Endothelial cell of umbilical vein (primary cell): Measurements from ENCODE around the gene MIGA2. TPM values are rescaled to one million over a fixed set of nuclear protein-coding genes. Genes with fewer than 3 reads are reported as not detected.

Source experiments
- BruUV-seq: library from RNA; stranded (reverse); fragments of 400-500 nt; replicated peaks from 2 replicates; lab custom pipeline; 2021; lab: Mats Ljungman, UMichigan
- CTCF ChIA-PET: fragments of 300-600, 350-600 bp; sonication (Branson Sonifier 250); formaldehyde crosslinking; loops from one replicate; lab custom pipeline; 2021; ENCODE audit warnings: antibody characterized with exemption, inconsistent platforms; lab: Charles Lee
- POLR2A ChIA-PET: fragments of 300-600, 350-600 bp; sonication (Branson Sonifier 250); formaldehyde crosslinking; loops from one replicate; lab custom pipeline; 2021; ENCODE audit warnings: antibody characterized with exemption, inconsistent platforms; lab: Charles Lee
- DNase-seq: peaks from one replicate; pipeline ENCODE4 v3.0.0-alpha.2; 2011; ENCODE audit warnings: low read depth, low spot score
- FAIRE-seq: peaks from 2 replicates; lab custom pipeline; 2011; peaks lifted over from hg19 to GRCh38; lab: Jason Lieb, UNC
- H2AFZ ChIP-seq: 2 replicates; pipeline ENCODE4 v1.6.0; 2012; ENCODE audit warnings: low read depth, low read length, control low read depth, inconsistent platforms
- H3K27ac ChIP-seq: 2 replicates; pipeline ENCODE4 v1.5.1; 2011; ENCODE audit warnings: low read depth, mild to moderate bottlenecking, control low read depth, low read length, moderate library complexity; ENCODE audit not compliant: insufficient read depth
- H3K27me3 ChIP-seq, 2 experiments: 2 replicates each; pipeline versions ENCODE4 v1.6.0 to v1.6.1; 2011; ENCODE audit warnings: low read length in 2 of 2, mixed read lengths in 1 of 2; ENCODE audit not compliant: control insufficient read depth in 2 of 2, insufficient read depth in 2 of 2
- H3K36me3 ChIP-seq, 2 experiments: 2 replicates in 1 of 2; 3 replicates in 1 of 2; pipeline ENCODE4 v1.5.1; 2011; ENCODE audit warnings: low read length in 2 of 2, mild to moderate bottlenecking in 1 of 2, moderate library complexity in 1 of 2; ENCODE audit not compliant: control insufficient read depth in 2 of 2, insufficient read depth in 2 of 2; ENCODE audit errors: extremely low read depth in 1 of 2
- H3K4me1 ChIP-seq: 3 replicates; pipeline ENCODE4 v1.5.1; 2011; ENCODE audit warnings: mild to moderate bottlenecking, low read length; ENCODE audit not compliant: control insufficient read depth, insufficient read depth; ENCODE audit errors: extremely low read depth
- H3K4me2 ChIP-seq: 2 replicates; pipeline ENCODE4 v1.6.1; 2011; ENCODE audit warnings: low read length, control low read depth, mixed read lengths; ENCODE audit not compliant: insufficient read depth
- H3K4me3 ChIP-seq, 3 experiments: fragments of 200-600 bp in 1 of 3; sonication (generic), shearing (Covaris generic) in 1 of 3; replicated peaks in 1 of 3; 2 replicates each; pipeline ENCODE4 v1.5.1; 2011 to 2016; ENCODE audit warnings: control low read depth in 3 of 3, low read length in 3 of 3, mild to moderate bottlenecking in 2 of 3, inconsistent platforms in 1 of 3, low read depth in 1 of 3, moderate library complexity in 1 of 3; ENCODE audit not compliant: insufficient read depth in 1 of 3
- H3K79me2 ChIP-seq: 2 replicates; pipeline ENCODE4 v1.6.0; 2012; ENCODE audit warnings: low read length, inconsistent platforms; ENCODE audit not compliant: control insufficient read depth, insufficient read depth
- H3K9ac ChIP-seq: replicated peaks from 2 replicates; pipeline ENCODE3; 2011; ENCODE audit warnings: low read length, control low read depth; ENCODE audit not compliant: insufficient read depth; ENCODE audit errors: extremely low read depth
- H3K9me1 ChIP-seq: replicated peaks from 3 replicates; pipeline ENCODE4 v1.6.0; 2011; ENCODE audit warnings: mild to moderate bottlenecking, low read length; ENCODE audit not compliant: control insufficient read depth, insufficient read depth; ENCODE audit errors: extremely low read depth
- H3K9me3 ChIP-seq: replicated peaks from 2 replicates; pipeline ENCODE4 v1.5.1; 2012; ENCODE audit warnings: low read length, inconsistent platforms; ENCODE audit not compliant: control insufficient read depth, insufficient read depth
- H4K20me1 ChIP-seq: replicated peaks from 2 replicates; pipeline ENCODE3; 2011; ENCODE audit warnings: mild to moderate bottlenecking, low read length; ENCODE audit not compliant: control insufficient read depth, insufficient read depth; ENCODE audit errors: extremely low read depth
- CTCF ChIP-seq, 2 donors: IDR thresholded peaks; 1 replicate in 1 of 2; 2 replicates in 1 of 2; pipeline ENCODE4 v1.5.1; 2011; ENCODE audit warnings: low read length in 2 of 2, mild to moderate bottlenecking in 2 of 2, moderate library complexity in 2 of 2, control low read depth in 1 of 2, inconsistent platforms in 1 of 2, low read depth in 1 of 2; ENCODE audit not compliant: insufficient read depth in 1 of 2; ENCODE audit errors: extremely low read depth in 1 of 2
- FOS ChIP-seq: IDR thresholded peaks from 2 replicates; pipeline ENCODE4 v1.6.1; 2011; ENCODE audit warnings: mild to moderate bottlenecking, low read length, moderate library complexity, borderline replicate concordance; ENCODE audit not compliant: insufficient read depth
- GATA2 ChIP-seq: IDR thresholded peaks from 2 replicates; pipeline ENCODE4 v1.7.0; 2011; ENCODE audit warnings: low read depth, mild to moderate bottlenecking, moderate library complexity, mixed read lengths, low read length; ENCODE audit not compliant: insufficient read length, insufficient read depth
- MYC ChIP-seq: IDR thresholded peaks from one replicate; pipeline ENCODE4 v1.6.1; 2011; ENCODE audit warnings: mild to moderate bottlenecking, low read depth, low read length
- POLR2AphosphoS5 ChIP-seq: IDR thresholded peaks from 2 replicates; pipeline ENCODE4 v1.6.1; 2012; ENCODE audit warnings: low read depth, mild to moderate bottlenecking, control low read depth, low read length, moderate library complexity; ENCODE audit not compliant: insufficient read depth
- dilution Hi-C: fragments of 300-500 bp; cut with MboI; formaldehyde crosslinking; loops from one replicate; pipeline ENCODE4 v1.15.0; 2019; ENCODE audit warnings: low sequenced_read_pairs; ENCODE audit not compliant: extremely low pct_ligation_motif_present
- intact Hi-C: fragments of 100-400 bp; cut with micrococcal nuclease; formaldehyde crosslinking; loops from one replicate; pipeline ENCODE4 v1.10.0; 2022
- polyA plus RNA-seq, 4 experiments: library from polyadenylated mRNA; depleted of rRNA in 3 of 4; stranded (reverse) in 3 of 4; unstranded in 1 of 4; fragments of >200 nt; gene quantifications; 2 replicates each; pipeline versions ENCODE4 v1.2.1 to v1.2.3, GENCODE V29; 2011 to 2012; ENCODE audit warnings: missing spikeins in 1 of 4
- total RNA-seq: library from RNA; stranded (reverse); gene quantifications from 2 replicates; pipeline ENCODE4 v1.2.3, GENCODE V29; 2021
- TF ChIP-seq, protein P1 (sequence below): IDR thresholded peaks from 2 replicates; pipeline ENCODE4 v1.6.1; 2011; ENCODE audit not compliant: insufficient read depth, insufficient read length

The MIGA2 gene
- total and polyA plus RNA-seq, 2 donors (not counting 3 experiments of a cell fraction or from before 2014, with no cell fraction given) = 27.7 to 28.0 TPM

GRCh38 chr9:129098328-129098727, 61.9 kb downstream of the MIGA2 start:
- H4K20me1 ChIP-seq = no peaks in the 10 kb centered on the region
- no peaks in the 10 kb centered on the region for H3K9me1 ChIP-seq
- no TSS peak for BruUV-seq
- H3K27me3 ChIP-seq = no peaks in the 10 kb centered on the region
- intact Hi-C loops = no loop called here
- H3K9me3 ChIP-seq = no peaks in the 10 kb centered on the region
- no peak overlapping the region for H3K4me3 ChIP-seq
- no peaks in the 10 kb centered on the region for H3K79me2 ChIP-seq
- POLR2A ChIA-PET = interaction anchor here (0.6 kb wide), 1 partner anchor 70 kb away, joined by 5 read pairs; the partner anchor contains the start of gene SH3GLB2
- H3K4me2 ChIP-seq = no peak overlapping the region
- peaks cover 0 to 2% of the 10 kb centered on the region in 2 experiments for H3K36me3 ChIP-seq
- no peak overlapping the region for H2AFZ ChIP-seq
- FAIRE-seq = no peak
- H3K9ac ChIP-seq = no peak overlapping the region
- CTCF ChIA-PET = interaction anchor here (0.6 kb wide), 1 partner anchor 382 kb away, joined by 3 read pairs; no protein-coding TSS in a partner anchor
- H3K27ac ChIP-seq = no peak overlapping the region
- dilution Hi-C loops = no loop called here
- TF ChIP-seq CTCF (IDR thresholded peaks at IDR 0.05; ENCODE audit: extremely low read depth in 1 of 2, insufficient read depth in 1 of 2, low read depth in 1 of 2, low read length in 2 of 2) = no peak
- no peak for TF ChIP-seq POLR2AphosphoS5
- no peak for TF ChIP-seq FOS
- TF ChIP-seq MYC = no peak
- no peak for TF ChIP-seq GATA2
- TF ChIP-seq, protein P1, sequence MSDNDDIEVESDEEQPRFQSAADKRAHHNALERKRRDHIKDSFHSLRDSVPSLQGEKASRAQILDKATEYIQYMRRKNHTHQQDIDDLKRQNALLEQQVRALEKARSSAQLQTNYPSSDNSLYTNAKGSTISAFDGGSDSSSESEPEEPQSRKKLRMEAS = no peak
- DNase-seq = no peak
- H3K4me1 ChIP-seq = no peaks in the 10 kb centered on the region
